ENCODE measurements around the gene CELF2.

DNA sequence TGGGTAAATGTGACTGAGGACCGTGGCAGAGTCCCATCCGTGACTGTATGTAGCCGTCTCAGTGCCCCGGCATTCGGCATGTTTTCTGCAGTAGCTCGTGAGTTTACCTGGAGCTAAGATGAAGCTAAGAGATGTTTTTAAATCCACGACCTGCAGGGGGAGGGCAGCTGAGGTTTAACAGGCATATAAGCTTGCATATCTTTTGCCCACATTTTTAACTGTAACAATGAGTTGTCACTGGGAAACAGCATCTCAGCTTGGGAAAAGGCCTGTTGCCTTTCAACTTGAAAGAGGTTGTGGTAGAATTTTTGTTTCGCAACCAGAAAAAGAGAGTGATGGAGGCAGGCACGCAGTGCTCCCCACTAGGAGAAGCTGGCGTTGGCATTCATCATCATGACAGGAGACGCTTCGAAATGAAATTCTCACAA lies 77.7 kb downstream of the CELF2 start:
- TF ChIP-seq CTCF (IDR thresholded peaks at IDR 0.05): no peak
- TF ChIP-seq POLR2A (IDR thresholded peaks at IDR 0.05): no peak

All from vagina (tissue), 2 donors.